Fibroblast of lung (primary cell): Measurements from ENCODE around the gene MEG3.

ENCODE experiments used
- CTCF ChIP-seq, 2 donors: IDR thresholded peaks in 1 of 2; conservative IDR thresholded peaks in 1 of 2; 1 replicate in 1 of 2; 2 replicates in 1 of 2; pipeline ENCODE4 v1.5.1; 2011 to 2012; ENCODE audit warnings: low read length in 2 of 2, control low read depth in 1 of 2, inconsistent platforms in 1 of 2, low read depth in 1 of 2, mild to moderate bottlenecking in 1 of 2
- EZH2 ChIP-seq: IDR thresholded peaks from 2 replicates; pipeline ENCODE4 v1.5.1; 2012; ENCODE audit warnings: low read length, control low read depth, mild to moderate bottlenecking; ENCODE audit errors: missing control alignments

- TF ChIP-seq CTCF (conservative IDR thresholded peaks at IDR 0.05 in 1 of 2, IDR thresholded peaks at IDR 0.05 in 1 of 2; ENCODE audit: low read depth in 1 of 2, low read length in 2 of 2) (no peak), EZH2 (no peak)
Observed at GRCh38 chr14:100785626-100786025, 40.3 kb upstream of the MEG3 start.
